ENCODE data around the gene KLHL6. TPM values are rescaled to one million over a fixed set of nuclear protein-coding genes. Genes with fewer than 3 reads are reported as not detected.

KLHL6 gene
- total RNA-seq, 1 experiment from 2014 or later = not detected

DNA sequence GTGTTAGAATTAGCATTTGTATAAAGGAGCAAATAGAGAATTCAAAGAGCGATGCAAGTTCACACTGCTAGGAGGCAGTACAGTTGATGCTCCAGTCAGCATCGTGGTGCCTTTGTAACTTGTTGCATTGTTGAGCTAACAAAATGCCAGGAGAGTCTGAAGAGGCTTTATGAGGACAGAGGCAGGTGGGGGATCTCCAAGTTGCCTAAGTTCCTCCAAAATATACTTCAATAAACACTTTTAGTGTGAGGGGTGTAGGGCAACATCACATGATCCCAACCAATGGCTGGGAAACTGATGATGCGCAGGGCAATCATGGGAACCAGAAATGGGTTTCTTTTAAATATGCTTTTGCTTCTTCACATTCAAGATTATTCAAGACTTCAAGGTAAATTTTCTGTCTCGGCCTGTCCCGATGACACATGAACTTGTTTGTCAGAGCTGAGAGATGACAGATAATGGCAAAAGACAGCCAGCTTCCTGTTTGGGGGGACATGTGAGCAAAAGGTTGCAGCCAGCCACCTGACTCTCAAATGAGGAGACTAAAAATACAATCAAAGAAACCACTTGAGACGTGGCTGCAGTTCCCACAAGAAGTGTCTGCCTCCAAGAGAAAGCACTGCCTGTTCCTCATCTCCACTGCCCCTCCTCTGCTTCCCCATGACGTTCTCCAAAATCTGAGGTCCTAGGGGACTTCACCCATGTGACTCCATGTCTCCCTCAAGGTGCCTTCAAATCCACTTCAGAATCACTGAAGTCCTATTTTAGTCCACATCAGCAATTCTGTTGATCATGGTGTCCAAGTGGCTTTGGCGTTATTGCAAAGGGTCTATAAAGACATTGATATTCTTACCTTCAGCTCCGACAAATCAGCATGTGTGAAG lies 39.3 kb downstream of the KLHL6 start:
- H4K20me1 ChIP-seq (ENCODE audit: control insufficient read depth, insufficient read depth, insufficient read length) = no peaks in the 10 kb centered on the region
- H3K4me3 Mint-ChIP-seq = no peak overlapping the region
- TF ChIP-seq, protein P1, sequence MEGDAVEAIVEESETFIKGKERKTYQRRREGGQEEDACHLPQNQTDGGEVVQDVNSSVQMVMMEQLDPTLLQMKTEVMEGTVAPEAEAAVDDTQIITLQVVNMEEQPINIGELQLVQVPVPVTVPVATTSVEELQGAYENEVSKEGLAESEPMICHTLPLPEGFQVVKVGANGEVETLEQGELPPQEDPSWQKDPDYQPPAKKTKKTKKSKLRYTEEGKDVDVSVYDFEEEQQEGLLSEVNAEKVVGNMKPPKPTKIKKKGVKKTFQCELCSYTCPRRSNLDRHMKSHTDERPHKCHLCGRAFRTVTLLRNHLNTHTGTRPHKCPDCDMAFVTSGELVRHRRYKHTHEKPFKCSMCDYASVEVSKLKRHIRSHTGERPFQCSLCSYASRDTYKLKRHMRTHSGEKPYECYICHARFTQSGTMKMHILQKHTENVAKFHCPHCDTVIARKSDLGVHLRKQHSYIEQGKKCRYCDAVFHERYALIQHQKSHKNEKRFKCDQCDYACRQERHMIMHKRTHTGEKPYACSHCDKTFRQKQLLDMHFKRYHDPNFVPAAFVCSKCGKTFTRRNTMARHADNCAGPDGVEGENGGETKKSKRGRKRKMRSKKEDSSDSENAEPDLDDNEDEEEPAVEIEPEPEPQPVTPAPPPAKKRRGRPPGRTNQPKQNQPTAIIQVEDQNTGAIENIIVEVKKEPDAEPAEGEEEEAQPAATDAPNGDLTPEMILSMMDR (conservative IDR thresholded peaks at IDR 0.05) = peak; percentile 53; the same call in 2 of the 3 replicates
- H3K79me2 ChIP-seq (ENCODE audit: insufficient read depth, low read length) = no peaks in the 10 kb centered on the region
- no peak overlapping the region for H3K27ac ChIP-seq (ENCODE audit: insufficient read length, low read depth, low read length)
- H2AK5ac ChIP-seq (ENCODE audit: insufficient read length, low read length) = no peak overlapping the region
- no peak overlapping the region for H2BK20ac ChIP-seq (ENCODE audit: low read depth, low read length, poor library complexity, severe bottlenecking)
- WGBS (ENCODE audit: extremely low coverage, insufficient read length, low lambda C conversion rate) = no CpG with 5 or more reads among the region's 9 CpGs
- H3K4me1 Mint-ChIP-seq = peaks cover 33 to 34% of the 10 kb centered on the region in 2 experiments
- H3K4me1 ChIP-seq (ENCODE audit: insufficient read depth, low read length) = peaks cover 9% of the 10 kb centered on the region; the same call in 1 of the 2 replicates
- H3K9me3 Mint-ChIP-seq = peaks cover 0 to 3% of the 10 kb centered on the region in 2 experiments; a peak in 1 of 5 replicates
- DNase-seq = no peak
- H3K4me2 ChIP-seq (ENCODE audit: insufficient read depth, insufficient read length, low read length) = no peak overlapping the region
- no peak overlapping the region for H2BK15ac ChIP-seq (ENCODE audit: low read depth, low read length)
- H3K9me3 ChIP-seq (ENCODE audit: control insufficient read depth, low read depth, low read length) = no peaks in the 10 kb centered on the region
- no peak overlapping the region for H3K56ac ChIP-seq (ENCODE audit: insufficient read length, low read depth, low read length)
- H3K4ac ChIP-seq (ENCODE audit: low read depth, low read length) = no peak overlapping the region
- no peak overlapping the region for H2BK5ac ChIP-seq (ENCODE audit: insufficient read length, low read length)
- H4K8ac ChIP-seq (replicated peaks; ENCODE audit: insufficient read length, low read depth, low read length) = no peak overlapping the region
- H3K27me3 Mint-ChIP-seq (ENCODE audit: low read depth) = peaks cover 6% of the 10 kb centered on the region
- 0 out of 7 replicates have a peak, but pooled peaks cover 0 to 3% (median 2%) of the 10 kb centered on the region in 3 experiments for H3K36me3 Mint-ChIP-seq (ENCODE audit: insufficient read depth in 1 of 3, low read depth in 3 of 3)
- H3T11ph ChIP-seq (ENCODE audit: low read length) = no peak overlapping the region
- no peak overlapping the region for H2AFZ ChIP-seq (ENCODE audit: low read length)
- H2BK12ac ChIP-seq (ENCODE audit: insufficient read length, low read depth, low read length) = no peak overlapping the region
- H4K5ac ChIP-seq (ENCODE audit: insufficient read length, low read depth, low read length) = peak overlapping the region; percentile 26
- no peak overlapping the region for H3K9ac ChIP-seq (ENCODE audit: extremely low read depth, insufficient read length, low read length)
- H3K23me2 ChIP-seq (ENCODE audit: insufficient read length, low read depth, low read length, poor library complexity, severe bottlenecking) = no peaks in the 10 kb centered on the region
- H4K91ac ChIP-seq (ENCODE audit: insufficient read length, low read depth, low read length) = no peak overlapping the region
- H3K18ac ChIP-seq (ENCODE audit: insufficient read length, low read depth, low read length) = no peak overlapping the region
- no peak overlapping the region for H3K14ac ChIP-seq (ENCODE audit: insufficient read depth, low read length)
- H3K23ac ChIP-seq (ENCODE audit: insufficient read length, low read depth, low read length) = no peak overlapping the region
- no peaks in the 10 kb centered on the region for H3K79me1 ChIP-seq (ENCODE audit: insufficient read depth, low read depth, low read length, poor library complexity, severe bottlenecking)
- H3K27me3 ChIP-seq (ENCODE audit: insufficient read depth, low read length) = no peaks in the 10 kb centered on the region; the same call in 1 of the 2 replicates
- H2BK120ac ChIP-seq (ENCODE audit: low read depth, low read length, poor library complexity, severe bottlenecking) = no peak overlapping the region
- H3K27ac Mint-ChIP-seq = no peak overlapping the region

Measured in H9 (cell line).